GM21717 (cell line): ENCODE measurements around the gene HOXC11.

Experiments used
- ATAC-seq: cut with Tn5 transposase; IDR thresholded peaks from one replicate; pipeline ENCODE4 v1.9.1; 2021; ENCODE audit warnings: mild to moderate bottlenecking, moderate library complexity; ENCODE audit not compliant: unreplicated experiment

The HOXC11 gene

GRCh38 chr12:53983950-53984572 is 11.1 kb downstream of the HOXC11 start:
- no peak for ATAC-seq

GRCh38 chr12:53984901-53985691 is 12.2 kb downstream of the HOXC11 start, which contains the start of gene HOXC10:
TSS of gene HOXC10 (plus strand) at chr12:53985146. CDS start at chr12:53985260, 114 bp downstream.
- no peak for ATAC-seq

GRCh38 chr12:53985692-53985993 is 12.7 kb downstream of the HOXC11 start:
- ATAC-seq: no peak

- ATAC-seq: no peak
Measured at GRCh38 chr12:53985994-53986685, 13.2 kb downstream of the HOXC11 start.

- no peak for ATAC-seq
Measured at GRCh38 chr12:53986686-53987483, 14.0 kb downstream of the HOXC11 start.

GRCh38 chr12:53987787-53988230 is 14.9 kb downstream of the HOXC11 start:
- ATAC-seq: no peak

GRCh38 chr12:53988541-53989226 is 15.8 kb downstream of the HOXC11 start:
- ATAC-seq: no peak

GRCh38 chr12:53989227-53990113 is 16.5 kb downstream of the HOXC11 start:
- no peak for ATAC-seq

- ATAC-seq: no peak
Measured at GRCh38 chr12:53990311-53991076, 17.6 kb downstream of the HOXC11 start.

- no peak for ATAC-seq
Measured at GRCh38 chr12:53991077-53991460, 18.1 kb downstream of the HOXC11 start.

GRCh38 chr12:53992377-53992889 is 19.5 kb downstream of the HOXC11 start:
- ATAC-seq: no peak

- ATAC-seq: no peak
Measured at GRCh38 chr12:53993162-53994008, 20.5 kb downstream of the HOXC11 start.

- ATAC-seq: no peak
Measured at GRCh38 chr12:53994009-53994263, 21.0 kb downstream of the HOXC11 start.

GRCh38 chr12:53994264-53995001 is 21.5 kb downstream of the HOXC11 start:
- ATAC-seq: no peak

GRCh38 chr12:53995002-53995377 is 22.1 kb downstream of the HOXC11 start:
- ATAC-seq: no peak

- no peak for ATAC-seq
Measured at GRCh38 chr12:53995378-53996239, 22.7 kb downstream of the HOXC11 start.
